Measurements from ENCODE around the gene PDHB.
"Not testable (repeated sequence)": the region's sequence is repeated elsewhere in the genome, so short reads cannot be mapped to it uniquely, and the experiment has no call there.

Gene PDHB

DNA sequence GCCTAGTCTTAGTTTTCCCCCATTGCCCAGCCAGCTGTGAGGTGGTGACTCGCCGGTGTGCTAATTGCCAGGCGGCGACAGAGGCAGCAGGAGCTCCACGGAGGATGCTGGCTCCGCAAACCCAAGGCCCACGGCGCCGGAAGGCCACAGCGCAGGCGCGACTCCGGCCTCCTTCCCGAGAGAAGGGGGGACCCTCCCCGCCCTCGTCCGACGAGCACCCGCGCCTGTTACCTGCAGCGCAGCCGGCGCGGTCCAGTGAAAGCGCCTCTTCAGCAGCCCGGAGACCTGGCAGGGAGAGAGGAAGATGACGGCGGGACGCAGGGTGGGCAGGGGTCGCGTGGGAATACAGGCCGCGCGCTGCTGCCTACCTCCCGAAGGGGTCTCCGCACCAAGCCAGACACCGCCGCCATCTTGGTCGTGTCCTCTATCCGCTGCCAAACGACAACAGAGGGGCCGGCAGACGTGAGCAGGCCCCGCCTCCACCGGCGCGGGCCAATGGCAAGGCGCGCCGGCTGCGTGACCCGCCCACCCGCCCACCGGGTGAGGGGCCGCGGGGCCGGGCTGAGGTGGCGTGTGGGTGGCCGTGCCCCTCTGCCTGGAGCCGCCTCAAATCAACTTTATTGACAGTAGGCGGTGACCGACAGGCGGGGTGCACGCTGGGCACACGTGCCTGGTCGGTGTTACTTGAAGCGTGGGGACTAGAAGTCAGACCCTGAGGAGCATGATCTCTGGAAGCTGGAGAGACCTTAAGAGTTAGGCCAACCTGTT lies at the start of gene PDHB:
Gene PDHB (minus strand): TSS at position 433 of the 768 bp plus-strand sequence. CDS start 23 bp downstream, at position 410.
- DNase-seq (ENCODE audit: low read depth): peak; percentile 77

DNA sequence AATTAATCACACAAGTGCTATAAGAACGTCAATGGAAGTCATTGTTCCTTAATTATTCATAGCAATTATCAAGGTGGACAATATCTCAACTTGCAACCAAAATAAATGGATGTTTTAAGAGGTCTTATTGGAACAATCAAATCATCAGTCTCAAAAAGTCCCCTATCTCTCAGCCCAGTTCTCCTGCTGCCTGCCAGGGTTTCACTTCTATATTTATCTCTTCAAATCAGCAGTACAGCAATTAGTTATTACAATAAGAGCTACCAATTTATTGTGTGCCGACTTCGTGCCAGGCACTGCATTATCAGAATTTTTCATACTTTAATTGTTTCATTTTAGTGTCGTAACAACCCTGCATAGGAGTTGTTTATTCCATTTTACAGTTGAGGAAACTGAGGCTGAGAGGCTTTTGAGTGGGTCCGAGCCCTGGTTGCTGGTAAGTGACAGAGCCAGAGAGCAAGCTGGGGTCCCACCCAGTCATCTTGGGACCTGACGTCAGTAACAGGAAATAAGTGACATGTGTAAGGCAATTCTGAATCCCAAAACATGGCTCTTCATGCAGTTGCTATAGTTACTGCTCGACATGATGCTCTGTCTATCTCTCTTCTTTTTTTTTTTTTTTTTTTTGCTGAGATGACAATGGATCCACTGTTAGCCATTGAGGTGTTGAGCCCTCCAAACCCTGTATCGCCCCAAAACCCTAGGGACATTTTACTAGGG lies 49.4 kb upstream of the PDHB start:
- DNase-seq (ENCODE audit: low read depth): no peak

DNA sequence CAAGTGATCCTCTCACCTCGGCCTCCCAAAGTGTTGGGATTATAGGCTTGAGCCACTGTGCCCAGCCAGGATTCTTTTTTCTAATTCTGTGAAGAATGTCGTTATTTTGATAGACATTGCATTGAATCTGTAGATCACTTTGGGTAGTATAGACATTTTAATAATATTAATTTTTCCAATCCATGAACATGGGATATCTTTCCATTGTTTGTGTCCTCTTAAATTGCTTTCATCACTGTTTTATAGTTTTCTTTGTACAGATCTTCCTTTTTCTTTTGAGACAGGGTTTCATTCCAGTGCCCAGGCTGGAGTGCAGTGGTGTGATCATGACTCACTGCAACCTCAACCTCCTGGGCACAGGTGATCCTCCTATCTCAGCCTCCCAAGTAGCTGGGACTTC lies 46.7 kb upstream of the PDHB start:
- DNase-seq (ENCODE audit: low read depth): no peak

DNA sequence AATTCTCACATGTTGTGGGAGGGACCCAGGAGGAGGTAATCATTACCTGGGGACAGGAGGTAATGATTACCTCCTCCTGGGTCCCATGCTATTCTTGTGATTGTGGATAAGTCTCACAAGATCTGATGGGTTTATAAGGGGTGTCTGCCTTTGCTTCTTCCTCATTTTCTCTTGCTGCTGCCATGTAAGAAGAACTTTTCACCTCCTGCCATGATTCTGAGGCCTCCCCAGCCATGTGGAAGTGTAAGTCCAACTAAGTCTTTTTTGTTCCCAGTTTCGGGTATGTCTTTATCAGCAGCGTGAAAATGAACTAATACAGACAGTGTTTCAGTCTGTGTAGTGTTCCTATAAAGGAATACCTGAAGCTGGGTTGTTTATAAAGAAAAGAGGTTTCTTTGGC lies 45.1 kb upstream of the PDHB start:
- no peak for DNase-seq (ENCODE audit: low read depth)

DNA sequence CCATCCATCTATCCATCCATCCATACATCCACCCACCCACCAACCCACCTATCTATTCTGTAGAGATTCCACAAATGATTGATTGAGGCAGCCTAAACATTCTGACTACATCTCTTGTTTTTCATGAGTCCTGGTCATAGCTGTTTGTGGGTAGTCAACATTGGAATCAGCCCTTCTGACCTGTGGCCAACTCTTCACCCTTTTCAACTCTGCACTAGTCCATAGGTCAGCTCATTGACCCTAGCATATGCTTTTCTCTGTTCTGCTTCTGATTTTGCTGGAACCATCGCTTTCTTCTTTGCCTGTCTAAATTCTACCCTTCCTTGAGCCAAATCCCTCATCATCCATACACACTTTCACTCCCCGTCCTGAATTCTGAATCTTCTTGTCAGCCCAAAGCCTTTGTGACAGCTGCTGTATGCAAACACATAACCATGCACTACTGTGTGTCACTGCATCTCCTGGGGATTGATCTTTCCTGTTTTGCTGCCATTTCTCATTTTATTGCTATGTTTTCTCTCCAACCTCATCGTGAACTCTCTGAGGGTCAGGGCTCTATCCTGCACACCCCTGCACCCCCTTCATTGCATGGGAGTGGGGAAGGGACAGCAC lies 41.4 kb upstream of the PDHB start:
- no peak for DNase-seq (ENCODE audit: low read depth)

DNA sequence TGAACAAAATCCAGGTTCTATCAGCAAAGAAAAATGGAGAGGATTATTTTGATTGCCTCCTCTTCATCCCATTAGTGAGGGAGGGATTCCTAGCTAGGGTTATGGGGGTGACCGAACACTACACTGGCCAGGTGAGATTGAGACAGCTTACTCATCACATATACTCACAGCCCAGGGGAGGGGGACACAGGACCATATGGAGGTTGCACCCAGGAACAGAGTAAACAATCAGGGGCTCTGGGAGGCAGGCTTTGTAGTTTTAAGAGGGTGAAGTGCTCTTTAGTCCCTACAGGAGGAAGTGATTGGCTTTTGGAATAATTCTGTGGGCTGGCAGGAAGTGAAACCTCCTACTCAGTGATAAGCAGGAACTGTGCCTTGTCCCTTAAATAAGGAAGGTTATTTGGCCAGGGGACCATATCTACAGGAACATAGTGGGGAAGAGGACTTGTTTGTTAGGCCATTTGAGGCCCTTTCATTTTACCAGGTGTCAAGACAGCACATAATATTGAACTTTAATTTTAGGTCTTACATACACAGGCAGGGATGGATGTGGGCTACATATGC lies 40.8 kb upstream of the PDHB start:
- DNase-seq (ENCODE audit: low read depth): no peak

DNA sequence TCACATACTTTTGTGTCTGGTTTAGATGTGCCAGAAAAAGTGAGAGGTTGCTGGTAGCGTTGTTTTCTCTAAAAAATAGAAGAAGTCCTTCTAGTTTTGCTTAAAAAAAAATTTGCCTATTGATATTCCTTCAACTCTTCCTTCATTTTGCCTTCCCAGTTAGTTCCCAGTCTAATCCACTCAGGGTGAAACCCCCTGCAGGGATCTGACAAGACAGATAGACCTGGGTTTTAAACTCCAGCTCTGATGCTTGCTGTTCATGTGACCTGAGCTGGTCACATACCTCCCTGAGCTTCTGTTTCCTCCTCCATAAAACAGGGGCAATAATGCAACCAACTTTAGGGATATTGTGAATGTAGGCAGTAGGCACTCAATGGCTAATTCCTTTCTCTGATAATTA lies 39.6 kb upstream of the PDHB start:
- DNase-seq (ENCODE audit: low read depth): no peak

DNA sequence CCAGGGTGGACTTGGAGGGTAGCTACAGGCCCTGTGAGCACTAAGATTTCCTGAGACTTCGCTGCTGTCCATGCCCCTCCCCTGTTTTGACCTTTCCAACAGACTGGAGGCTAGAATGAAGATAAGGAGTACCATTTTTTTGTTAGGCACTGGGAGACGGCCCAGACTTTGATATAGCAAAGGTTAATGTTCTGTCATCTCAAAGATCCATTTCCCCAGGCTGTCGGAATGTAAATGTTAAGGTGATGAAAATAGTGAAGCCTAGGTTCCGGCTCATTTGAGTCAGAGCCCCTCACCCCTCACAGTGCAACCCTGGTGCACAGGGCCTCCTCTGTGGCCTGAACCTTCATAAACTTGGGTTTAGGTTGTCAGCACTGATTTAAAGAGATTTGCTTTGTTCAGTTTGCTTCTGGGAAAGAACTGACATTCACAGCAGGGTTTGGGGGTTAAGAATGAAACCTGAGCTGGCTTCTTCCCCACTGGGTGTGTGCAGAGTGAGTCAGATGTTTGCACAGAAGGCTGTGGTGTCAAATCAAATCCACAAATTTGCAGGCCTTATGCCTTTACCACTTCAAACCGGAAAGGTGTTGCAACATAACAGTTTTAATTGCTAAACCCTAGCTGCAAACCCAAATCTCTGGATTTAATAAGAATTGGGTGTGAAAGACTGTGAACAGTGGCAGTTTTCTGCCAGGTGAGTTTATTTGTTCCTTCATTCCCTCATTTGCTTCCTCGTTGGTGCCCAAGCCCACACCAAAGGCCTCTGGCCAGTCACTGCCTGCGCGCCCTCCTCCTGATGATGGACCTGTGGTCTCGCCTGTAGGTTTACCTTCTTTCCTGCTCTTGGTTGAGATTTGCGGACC lies 37.6 kb upstream of the PDHB start:
- no peak for DNase-seq (ENCODE audit: low read depth)

DNA sequence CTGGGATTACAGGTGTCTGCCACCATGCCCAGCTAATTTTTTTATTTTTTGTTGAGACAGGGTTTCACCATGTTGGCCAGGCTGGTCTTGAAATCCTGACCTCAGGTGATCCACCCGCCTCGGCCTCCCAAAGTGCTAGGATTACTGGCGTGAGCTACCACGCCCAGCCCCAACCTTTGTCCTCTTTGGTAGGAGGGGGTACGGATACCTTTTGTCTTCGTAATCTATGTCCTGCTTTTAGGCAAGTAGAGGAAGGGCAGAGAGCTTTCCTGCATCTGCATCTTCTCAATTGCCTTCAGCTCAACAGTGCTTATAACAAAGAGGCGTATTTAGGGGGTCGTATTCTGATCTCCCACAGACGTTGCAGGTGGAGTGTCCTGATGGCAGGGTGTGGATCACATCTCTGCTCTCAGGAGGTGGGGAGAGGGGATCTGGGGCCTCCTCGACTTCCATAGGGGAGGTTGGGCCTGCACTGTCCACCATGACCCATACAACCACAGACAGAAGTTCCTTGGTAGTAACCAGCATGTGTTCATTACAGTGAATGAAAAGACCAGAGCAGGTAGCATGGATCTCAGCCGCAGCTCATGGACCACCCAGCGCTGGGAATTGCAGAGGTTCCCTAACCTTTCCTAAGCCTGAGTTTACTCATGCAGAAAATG lies 36.9 kb upstream of the PDHB start:
- DNase-seq (ENCODE audit: low read depth): no peak

DNA sequence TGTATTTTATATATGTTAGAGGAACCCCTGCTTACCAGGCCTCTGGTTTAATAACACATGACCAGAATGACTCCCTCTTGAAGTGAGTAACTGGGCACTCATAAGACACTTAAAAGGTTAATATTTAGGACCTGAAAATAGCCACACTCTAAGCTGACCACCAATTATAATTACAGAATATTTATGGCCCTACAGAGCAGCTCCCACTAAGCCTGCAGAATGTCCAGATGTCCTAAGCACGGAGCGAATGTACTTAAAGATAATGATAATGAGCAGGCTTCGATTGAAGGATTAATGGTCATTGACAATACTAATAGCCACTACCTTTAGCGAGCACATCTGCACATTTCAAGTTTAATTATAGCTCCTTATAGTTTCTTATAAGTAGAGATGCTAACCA lies 35.5 kb upstream of the PDHB start:
- DNase-seq (ENCODE audit: low read depth): no peak

DNA sequence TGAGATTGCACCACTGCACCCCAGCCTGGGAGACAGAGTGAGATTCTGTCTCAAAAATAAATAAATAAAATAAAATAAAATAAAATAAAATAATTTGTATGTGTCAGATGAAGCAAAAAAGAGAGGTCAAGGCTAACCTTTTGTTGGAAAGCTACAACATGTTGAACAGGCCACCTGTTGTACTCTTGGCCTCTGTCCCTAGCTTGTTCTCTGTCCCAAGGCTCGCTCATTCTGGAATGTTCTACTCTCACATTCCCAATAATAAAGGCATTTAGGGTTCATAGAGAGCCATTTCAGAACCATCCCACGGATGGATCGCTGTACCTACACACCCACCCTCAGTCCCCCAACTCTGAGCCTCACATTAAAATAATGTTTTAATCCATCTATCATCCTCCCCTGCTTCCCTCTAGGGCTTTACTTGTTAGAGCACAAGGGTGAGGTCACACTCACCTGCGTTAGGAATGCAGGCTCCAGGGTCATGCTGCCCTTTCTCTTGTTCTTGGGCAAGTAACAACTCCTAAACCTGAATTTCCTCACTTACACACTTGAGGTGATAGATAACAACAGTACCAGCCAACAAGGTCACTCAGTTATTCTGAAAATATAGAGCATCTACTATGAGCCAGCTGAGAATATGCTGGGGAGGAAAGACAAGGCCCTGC lies 33.4 kb upstream of the PDHB start:
- DNase-seq (ENCODE audit: low read depth): no peak

DNA sequence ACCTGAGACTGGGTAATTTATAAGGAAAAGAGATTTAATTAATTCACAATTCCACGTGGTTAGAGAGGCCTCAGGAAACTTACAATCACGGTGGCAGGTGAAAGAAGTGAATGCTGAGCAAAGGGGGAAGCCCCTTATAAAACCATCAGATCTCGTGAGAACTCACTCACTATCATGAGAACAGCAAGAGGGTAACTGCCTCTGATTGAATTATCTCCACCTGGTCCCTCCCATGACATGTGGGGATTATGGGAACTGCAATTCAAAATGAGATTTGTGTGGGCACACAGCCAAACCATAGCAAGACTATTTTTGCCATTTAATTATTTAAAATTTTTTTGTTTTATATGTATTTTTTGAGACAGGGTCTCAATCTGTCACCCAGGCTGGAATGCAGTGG lies 31.2 kb upstream of the PDHB start:
- DNase-seq (ENCODE audit: low read depth): no peak

DNA sequence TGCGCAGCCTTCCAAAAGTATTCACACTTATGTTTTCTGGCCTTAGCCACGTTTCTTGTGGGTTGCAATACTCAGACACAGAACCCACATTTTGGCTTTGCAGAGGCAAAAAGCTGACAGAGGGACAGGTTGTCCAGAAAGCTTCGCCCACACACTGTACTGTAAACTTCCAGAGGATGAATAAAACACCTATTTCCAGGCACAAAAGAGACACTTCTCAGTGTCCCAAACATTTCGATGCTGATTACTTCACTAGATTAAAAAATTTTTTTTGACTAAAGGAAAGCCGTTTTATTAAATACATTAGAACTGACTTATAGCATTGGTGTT lies 30.3 kb upstream of the PDHB start:
- no peak for DNase-seq (ENCODE audit: low read depth)

DNA sequence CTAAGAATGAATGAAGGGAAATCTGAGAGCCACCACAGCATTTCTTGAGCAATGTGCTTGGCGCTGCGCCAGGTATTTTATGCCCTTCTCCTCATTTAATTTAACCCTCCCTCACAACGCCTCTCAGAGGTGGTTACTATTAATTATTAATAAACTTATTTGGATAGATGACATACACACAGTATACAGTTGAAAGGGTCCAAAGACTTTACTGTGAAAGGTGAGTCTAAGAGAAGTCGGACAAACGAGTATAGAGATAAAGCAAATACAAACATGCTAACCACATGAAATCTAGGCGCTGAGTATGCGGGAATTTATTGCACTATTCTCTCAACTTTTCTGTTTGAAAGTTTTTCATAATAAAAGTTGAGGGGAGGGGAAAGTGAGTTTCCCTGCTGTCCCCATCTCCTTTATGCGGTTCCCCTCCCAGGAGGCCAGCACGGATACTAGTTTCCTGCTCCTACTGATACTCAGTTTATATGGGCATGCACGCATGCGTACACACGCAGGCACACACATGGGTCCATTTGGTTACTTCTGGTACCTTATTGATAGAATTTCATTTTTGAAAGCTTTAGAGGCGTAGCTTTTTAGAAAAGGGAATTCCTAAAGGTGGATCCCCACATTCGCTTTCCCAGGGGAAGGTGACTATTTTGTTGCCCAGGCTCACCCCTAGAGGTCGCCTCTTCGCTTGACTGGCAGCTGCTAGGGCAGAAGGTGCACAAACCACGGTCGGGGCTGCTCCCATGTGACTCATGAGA lies 29.7 kb upstream of the PDHB start:
- DNase-seq (ENCODE audit: low read depth): peak; percentile 48

DNA sequence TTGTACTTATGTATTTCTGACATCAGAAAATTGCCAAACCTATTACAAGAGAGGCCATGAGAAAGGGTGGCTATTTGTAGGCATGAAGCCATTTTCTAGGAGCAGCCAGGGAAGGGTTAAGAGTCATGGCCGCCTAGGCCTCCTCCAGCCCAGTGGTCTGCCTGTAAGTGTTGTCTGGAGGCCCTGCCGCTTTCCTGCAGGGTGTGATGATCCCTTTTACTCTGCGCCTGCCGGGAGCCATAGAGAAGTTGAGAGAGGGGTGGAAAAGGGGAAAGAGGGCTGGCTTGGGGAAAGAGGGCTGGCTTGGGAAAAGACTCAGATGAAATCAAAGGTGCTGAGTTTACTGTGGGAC lies 29.2 kb upstream of the PDHB start:
- no peak for DNase-seq (ENCODE audit: low read depth)

DNA sequence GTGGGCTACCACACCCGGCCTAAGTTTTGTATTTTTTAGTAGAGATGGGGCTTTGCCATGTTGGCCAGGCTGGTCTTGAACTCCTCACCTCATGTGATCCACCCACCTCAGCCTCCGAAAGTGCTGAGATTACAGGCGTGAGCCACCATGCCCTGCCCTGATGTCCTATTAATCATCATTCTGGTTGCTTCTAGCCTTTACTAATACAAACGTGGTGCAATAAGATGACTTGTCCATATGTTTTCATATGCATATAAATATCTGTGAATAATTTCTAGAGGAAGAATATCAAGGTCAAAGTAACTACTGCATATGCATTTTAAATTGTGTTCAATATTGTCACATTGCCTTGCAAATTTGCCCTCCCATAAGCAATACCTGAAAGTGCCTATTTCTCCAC lies 25.5 kb upstream of the PDHB start:
- no peak for DNase-seq (ENCODE audit: low read depth)

DNA sequence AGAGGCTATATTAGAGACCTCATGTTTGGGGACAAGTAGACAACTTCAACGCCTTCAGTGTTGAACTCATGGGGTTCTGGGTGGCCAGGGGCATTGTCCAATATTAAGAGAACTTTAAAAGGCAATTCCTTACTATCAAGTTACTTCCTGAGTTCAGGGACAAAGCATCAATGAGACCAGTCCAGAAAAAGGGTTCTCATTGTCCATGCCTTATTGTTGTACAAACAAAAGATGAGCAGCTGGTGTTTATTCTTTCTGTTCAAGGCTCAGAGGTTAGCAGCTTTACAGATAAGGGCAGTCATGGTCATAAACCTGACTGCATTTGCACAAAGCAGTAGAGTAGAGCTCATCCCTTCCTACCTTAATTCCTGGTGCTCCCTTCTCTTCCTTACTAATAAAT lies 18.5 kb upstream of the PDHB start:
- no peak for DNase-seq (ENCODE audit: low read depth)

DNA sequence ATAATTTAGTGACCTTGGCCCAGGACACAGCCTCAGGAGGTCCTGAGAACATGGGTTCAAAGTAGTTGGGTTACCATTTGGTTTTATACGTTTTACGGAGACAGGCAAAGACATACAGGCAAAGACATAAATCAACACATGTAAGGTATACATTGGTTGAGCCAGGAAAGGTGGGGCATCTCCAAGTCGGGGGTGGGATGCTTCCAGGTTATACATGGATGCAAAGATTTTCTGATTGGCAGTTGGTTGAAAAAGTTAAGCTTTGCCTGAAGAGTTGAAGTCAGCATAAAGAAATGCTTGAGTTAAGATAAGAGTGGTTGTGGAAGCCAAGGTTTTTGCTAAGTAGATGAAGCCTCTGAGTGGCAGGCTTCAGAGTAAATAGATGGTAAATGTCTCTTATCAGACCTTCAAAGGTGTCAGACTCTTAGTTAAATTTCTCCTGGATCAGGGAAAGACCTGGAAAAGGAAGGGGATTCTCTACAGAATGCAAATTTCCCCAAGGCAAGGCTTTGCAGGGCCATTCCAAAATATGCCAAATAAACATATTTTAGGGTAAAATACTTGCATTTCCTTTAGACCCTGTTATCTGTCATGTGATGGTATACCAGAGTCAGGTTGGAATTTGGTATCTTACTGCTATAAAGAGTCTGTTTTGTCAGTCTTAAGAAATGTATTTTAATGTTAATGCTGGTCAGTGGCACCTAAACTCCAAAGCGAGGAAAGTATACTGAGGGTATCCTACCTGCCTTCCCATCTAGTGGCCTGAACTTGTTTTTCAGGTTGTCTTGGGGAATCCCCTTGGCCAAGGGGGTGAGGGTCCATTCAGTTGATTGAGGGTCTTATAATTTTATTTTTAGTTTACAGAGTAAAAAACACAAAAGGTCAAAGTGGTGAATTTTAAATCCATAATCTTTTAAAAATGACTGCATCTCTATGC lies 8.2 kb upstream of the PDHB start:
- no peak for DNase-seq (ENCODE audit: low read depth)

DNA sequence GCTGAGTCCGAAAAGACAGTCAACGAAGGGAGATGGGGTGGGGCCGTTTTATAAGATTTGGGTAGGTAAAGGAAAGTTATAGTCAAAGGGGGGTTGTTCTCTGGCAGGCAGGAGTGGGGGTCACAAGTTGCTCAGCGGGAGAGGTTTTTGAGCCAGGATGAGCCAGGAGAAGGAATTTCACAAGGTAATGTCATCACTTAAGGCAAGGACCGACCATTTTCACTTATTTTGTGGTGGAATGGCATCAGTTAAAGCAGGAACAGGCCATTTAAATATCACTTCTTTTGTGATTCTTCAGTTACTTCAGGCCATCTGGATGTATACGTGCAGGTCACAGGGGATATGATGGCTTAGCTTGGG lies 7.3 kb upstream of the PDHB start:
- not testable (repeated sequence) for DNase-seq (ENCODE audit: low read depth)

Measured in stimulated activated CD8-positive, alpha-beta memory T cell treated with anti-CD3 and anti-CD28 coated beads, Interleukin-7, amount 100 ng/mL, for 24 hours (primary cell).